Neural cell (in vitro differentiated cells): ENCODE results near the gene PGAM4. TPM values are rescaled to one million over a fixed set of nuclear protein-coding genes. Genes with fewer than 3 reads are reported as not detected.

Experiments
- H2AFZ ChIP-seq: fragments of 200-600, 300-800 bp; sonication (generic), shearing (Covaris generic); 2 replicates; pipeline ENCODE4 v1.6.0; 2014; ENCODE audit warnings: low read depth, mild to moderate bottlenecking, antibody characterized with exemption, low read length, moderate library complexity
- H3F3A ChIP-seq: fragments of 200-600 bp; shearing (Covaris generic); 2 replicates; pipeline ENCODE4 v1.6.1; 2016; ENCODE audit warnings: mild to moderate bottlenecking, moderate library complexity, mixed read lengths, antibody characterized with exemption, low read length; ENCODE audit not compliant: insufficient read depth, poor library complexity, severe bottlenecking
- H3K27ac ChIP-seq: fragments of 200-600, 300-800 bp; sonication (generic), shearing (Covaris generic); 2 replicates; pipeline ENCODE4 v1.5.1; 2014; ENCODE audit warnings: mild to moderate bottlenecking, low read length, moderate library complexity
- H3K27me3 ChIP-seq: fragments of 300-800, 200-600 bp; sonication (generic), shearing (Covaris generic); 2 replicates; pipeline ENCODE4 v1.6.0; 2014; ENCODE audit warnings: mild to moderate bottlenecking, low read depth, low read length, moderate library complexity; ENCODE audit not compliant: insufficient read depth
- H3K36me3 ChIP-seq: fragments of 300-800, 200-600 bp; sonication (generic), shearing (Covaris generic); 2 replicates; pipeline ENCODE4 v1.5.1; 2014; ENCODE audit warnings: mild to moderate bottlenecking, antibody characterized with exemption, low read length, moderate library complexity; ENCODE audit not compliant: insufficient read depth
- H3K4me2 ChIP-seq: fragments of 300-800, 200-600 bp; sonication (generic), shearing (Covaris generic); 2 replicates; pipeline ENCODE4 v1.6.0; 2014; ENCODE audit warnings: mild to moderate bottlenecking, low read length
- H3K4me3 ChIP-seq: fragments of 300-800, 200-600 bp; sonication (generic), shearing (Covaris generic); 2 replicates; pipeline ENCODE4 v1.5.1; 2014; ENCODE audit warnings: mild to moderate bottlenecking, low read length, moderate library complexity
- H3K79me2 ChIP-seq: fragments of 200-600 bp; shearing (Covaris generic); replicated peaks from 2 replicates; pipeline ENCODE4 v1.6.0; 2014; ENCODE audit warnings: mild to moderate bottlenecking, low read length, moderate library complexity; ENCODE audit not compliant: insufficient read depth
- H3K9ac ChIP-seq: fragments of 300-800, 200-600 bp; sonication (generic), shearing (Covaris generic); 2 replicates; pipeline ENCODE4 v1.6.1; 2016; ENCODE audit warnings: mild to moderate bottlenecking, low read length, mixed read lengths
- H3K9me2 ChIP-seq: fragments of 200-600 bp; shearing (Covaris generic); 2 replicates; pipeline ENCODE4 v1.6.1; 2016; ENCODE audit warnings: mild to moderate bottlenecking, low read length, mixed read lengths; ENCODE audit not compliant: insufficient read depth
- H3K9me3 ChIP-seq: fragments of 200-600, 300-800 bp; sonication (generic), shearing (Covaris generic); 2 replicates; pipeline ENCODE4 v1.6.1; 2016; ENCODE audit warnings: mild to moderate bottlenecking, mixed run types, low read length, moderate library complexity, mixed read lengths
- H4K20me1 ChIP-seq: fragments of 200-600 bp; shearing (Covaris generic); 2 replicates; pipeline ENCODE4 v1.6.1; 2016; ENCODE audit warnings: mild to moderate bottlenecking, mixed run types; ENCODE audit not compliant: insufficient read depth
- CTCF ChIP-seq: fragments of 450-650 bp; IDR thresholded peaks from 2 replicates; pipeline ENCODE4 v1.5.1; 2014; ENCODE audit warnings: antibody characterized with exemption, mild to moderate bottlenecking, moderate library complexity; ENCODE audit not compliant: poor library complexity, severe bottlenecking
- EZH2 ChIP-seq: fragments of 200-600, 300-800 bp; shearing (Covaris generic), sonication (generic); IDR thresholded peaks from 2 replicates; pipeline ENCODE4 v1.6.1; 2014; ENCODE audit warnings: antibody characterized with exemption, low read length, borderline replicate concordance, mild to moderate bottlenecking; ENCODE audit not compliant: insufficient read depth, poor library complexity, severe bottlenecking
- MXI1 ChIP-seq: fragments of 450-650 bp; conservative IDR thresholded peaks from 2 replicates; pipeline ENCODE4 v1.6.1; 2014; ENCODE audit warnings: antibody characterized with exemption, mild to moderate bottlenecking; ENCODE audit not compliant: poor library complexity, severe bottlenecking
- POLR2AphosphoS5 ChIP-seq: IDR thresholded peaks from 2 replicates; pipeline ENCODE4 v1.6.1; 2012
- RAD21 ChIP-seq: fragments of 450-650 bp; conservative IDR thresholded peaks from 2 replicates; pipeline ENCODE4 v1.6.1; 2014; ENCODE audit warnings: antibody characterized with exemption, mild to moderate bottlenecking, moderate library complexity
- REST ChIP-seq: IDR thresholded peaks from 2 replicates; pipeline ENCODE4 v1.6.1; 2012; ENCODE audit warnings: borderline replicate concordance
- SMC3 ChIP-seq: fragments of 450-650 bp; conservative IDR thresholded peaks from 2 replicates; pipeline ENCODE4 v1.6.1; 2014; ENCODE audit warnings: antibody characterized with exemption, mild to moderate bottlenecking, moderate library complexity; ENCODE audit not compliant: poor library complexity
- TAF1 ChIP-seq: IDR thresholded peaks from 2 replicates; pipeline ENCODE4 v1.6.1; 2012; ENCODE audit warnings: low read depth
- polyA plus RNA-seq: library from polyadenylated mRNA; depleted of rRNA; stranded (reverse); fragments of >200 nt; gene quantifications from 2 replicates; pipeline ENCODE4 v1.2.3, GENCODE V29; 2014

The PGAM4 gene
- polyA plus RNA-seq, 1 donor from 2014 or later, result not detected

- Histone ChIP-seq H3K4me2 (no peak overlapping the region), H4K20me1 (no peaks in the 10 kb centered on the region), H3K9me3 (no peaks in the 10 kb centered on the region), H3K79me2 (no peaks in the 10 kb centered on the region), H3K4me3 (no peak overlapping the region), H3F3A (no peaks in the 10 kb centered on the region), H3K9me2 (no peaks in the 10 kb centered on the region), H3K36me3 (no peaks in the 10 kb centered on the region), H2AFZ (no peak overlapping the region), H3K27ac (no peak overlapping the region), H3K27me3 (no peaks in the 10 kb centered on the region), H3K9ac (no peak overlapping the region)
- no peak for TF ChIP-seq SMC3
- no peak for TF ChIP-seq TAF1
- TF ChIP-seq CTCF, result no peak
- TF ChIP-seq EZH2, result no peak
These were observed 32.1 kb downstream of the PGAM4 start for GRCh38 chrX:77937291-77937690.

- no peaks in the 10 kb centered on the region for H4K20me1 ChIP-seq
- no peaks in the 10 kb centered on the region for H3K79me2 ChIP-seq
- no peaks in the 10 kb centered on the region for H3K9me2 ChIP-seq
- H3K9ac ChIP-seq, result no peak overlapping the region
- TF ChIP-seq CTCF, result no peak
- no peak for TF ChIP-seq REST
- TF ChIP-seq POLR2AphosphoS5, result no peak
- no peak for TF ChIP-seq RAD21
- TF ChIP-seq SMC3, result no peak
- TF ChIP-seq EZH2, result no peak
- no peak for TF ChIP-seq TAF1
- TF ChIP-seq MXI1, result no peak
- H3K4me2 ChIP-seq, result no peak overlapping the region
- H3K9me3 ChIP-seq, result no peaks in the 10 kb centered on the region
- H3K4me3 ChIP-seq, result no peak overlapping the region
- H3K27me3 ChIP-seq, result no peaks in the 10 kb centered on the region
- no peaks in the 10 kb centered on the region for H3K36me3 ChIP-seq
- H2AFZ ChIP-seq, result no peak overlapping the region
- H3K27ac ChIP-seq, result no peak overlapping the region
- H3F3A ChIP-seq, result no peaks in the 10 kb centered on the region
These were observed 33.1 kb downstream of the PGAM4 start for GRCh38 chrX:77936299-77936698.
